GM21576 (cell line): Measurements from ENCODE around the gene PTCD3.

Source experiments
- ATAC-seq: cut with Tn5 transposase; IDR thresholded peaks from one replicate; pipeline ENCODE4 v1.9.1; 2021; ENCODE audit warnings: mild to moderate bottlenecking, moderate library complexity; ENCODE audit not compliant: unreplicated experiment

PTCD3 gene

DNA sequence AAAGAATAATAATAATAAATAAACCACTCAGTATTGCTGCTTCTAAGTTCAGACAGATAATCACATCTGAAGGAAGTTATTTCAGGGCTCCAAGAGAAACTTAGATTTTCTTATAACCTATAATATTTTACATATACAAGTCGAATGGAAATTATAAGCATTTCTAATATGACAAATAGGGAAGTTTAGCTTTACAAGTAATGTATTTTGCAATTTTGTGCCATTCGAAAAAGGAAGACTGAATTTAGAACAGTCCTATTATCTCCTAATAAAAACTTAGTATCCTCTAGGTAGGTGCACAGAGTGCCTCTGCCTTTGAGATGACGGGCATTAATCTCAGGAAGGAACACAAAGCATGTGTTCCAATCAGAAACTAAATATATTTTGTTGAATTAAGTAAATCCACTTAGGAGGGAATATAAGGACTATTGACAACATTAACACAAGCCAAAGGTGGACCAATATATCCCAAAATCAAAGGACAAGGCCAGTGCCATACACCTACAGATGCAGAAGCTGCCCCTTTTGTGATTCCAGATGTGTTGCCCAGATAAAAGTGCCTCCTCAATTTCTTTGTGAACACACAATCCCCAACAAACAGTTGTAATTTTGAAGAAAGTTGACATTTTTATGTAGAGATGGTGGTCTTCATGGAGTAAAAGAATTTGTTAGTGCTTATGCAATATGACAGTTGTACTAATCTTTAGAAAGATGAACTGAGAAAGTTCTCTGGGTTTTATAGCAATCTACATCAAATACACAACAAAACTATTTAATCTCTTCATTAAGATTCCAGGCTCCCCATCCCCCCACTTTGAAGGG lies 36.6 kb downstream of the PTCD3 start:
- ATAC-seq, result no peak

DNA sequence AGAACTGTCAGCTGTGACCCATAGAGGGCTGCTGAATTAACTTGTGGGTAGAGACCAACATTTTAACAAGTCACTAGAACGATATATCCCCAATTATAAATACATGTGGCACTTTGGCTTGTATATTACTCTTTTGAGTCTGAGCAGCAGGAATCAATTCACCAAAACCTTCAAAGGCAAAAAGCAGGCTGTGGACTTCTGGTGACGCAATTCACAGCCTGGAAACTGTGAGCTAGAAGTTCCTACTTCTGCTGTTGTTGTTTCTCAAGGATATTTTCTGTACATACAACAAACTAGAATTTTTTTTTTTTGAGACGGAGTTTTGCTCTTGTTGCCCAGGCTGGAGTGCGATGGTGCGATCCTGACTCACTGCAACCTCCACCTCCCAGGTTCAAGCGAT lies 37.3 kb downstream of the PTCD3 start:
- no peak for ATAC-seq

DNA sequence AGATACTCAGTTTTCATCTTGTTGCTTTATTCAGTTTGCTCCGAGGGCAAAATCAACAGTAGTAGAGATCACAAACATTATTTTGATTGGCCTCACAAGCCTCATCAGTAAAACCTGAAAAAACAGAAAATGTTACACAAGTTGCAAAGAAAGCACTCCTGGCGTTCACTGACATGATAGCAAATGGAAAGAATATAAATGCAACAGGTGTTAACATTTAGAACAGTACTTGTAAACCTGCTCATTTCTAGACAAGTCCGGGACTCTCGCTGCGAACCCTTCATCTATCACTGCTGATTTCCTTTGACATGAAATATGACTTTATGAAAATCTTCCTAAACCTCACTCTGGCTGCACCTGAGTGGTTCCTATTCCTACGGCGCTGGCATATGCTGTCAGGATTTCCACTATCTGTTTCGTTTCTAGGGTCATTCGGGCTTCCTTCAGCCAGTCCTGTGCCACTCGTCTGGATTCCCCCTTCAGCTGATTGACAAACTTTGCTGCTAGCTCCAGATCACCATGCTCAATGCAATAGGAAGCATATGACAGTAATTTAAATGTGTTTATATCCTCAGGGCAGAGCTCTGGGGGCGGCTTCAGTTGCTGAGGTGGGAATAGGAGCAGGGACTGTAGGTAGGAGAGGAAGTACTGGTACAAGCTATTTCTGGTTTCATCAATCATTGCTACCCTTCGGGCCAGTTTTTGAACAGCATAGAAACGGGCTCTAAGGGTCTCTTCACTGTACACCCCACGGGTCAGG lies 38.1 kb downstream of the PTCD3 start:
- no peak for ATAC-seq

DNA sequence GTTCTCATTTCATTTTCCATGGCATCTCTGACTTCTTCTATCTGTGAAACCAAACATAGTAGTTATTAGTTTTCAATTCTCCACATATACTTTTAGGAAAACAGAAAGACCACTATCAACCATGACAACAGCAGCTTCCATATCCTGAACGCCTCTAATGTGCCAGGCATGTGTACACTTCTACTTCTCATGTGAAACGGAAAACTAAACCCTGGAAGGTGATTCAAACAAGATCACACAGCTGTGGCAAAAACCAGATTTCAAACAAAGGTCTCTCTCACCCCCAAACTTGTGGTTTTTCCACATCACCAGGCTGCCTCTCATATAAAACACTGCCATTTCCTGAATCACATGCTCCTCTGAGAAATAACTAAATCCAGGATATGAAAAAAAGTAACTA lies 41.8 kb downstream of the PTCD3 start:
- ATAC-seq, result no peak

DNA sequence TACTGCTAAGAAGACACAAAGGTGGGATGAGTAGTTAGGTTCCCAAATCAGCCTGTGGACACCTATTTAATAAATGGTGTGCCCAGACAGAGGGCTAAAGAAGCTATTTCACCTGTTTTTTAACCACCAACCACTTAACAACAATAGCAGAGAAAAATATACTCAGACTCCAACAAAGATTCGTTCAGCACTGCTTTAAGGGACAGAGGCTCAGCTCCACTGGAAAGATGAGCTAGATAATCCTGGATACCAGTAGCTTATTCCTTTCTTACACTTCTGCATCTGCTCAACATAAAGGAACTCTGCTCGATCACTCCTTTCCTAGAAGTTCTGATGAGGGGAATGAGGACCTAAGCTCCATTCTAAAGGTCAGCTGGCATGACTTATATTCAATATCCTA lies 44.5 kb downstream of the PTCD3 start:
- no peak for ATAC-seq

DNA sequence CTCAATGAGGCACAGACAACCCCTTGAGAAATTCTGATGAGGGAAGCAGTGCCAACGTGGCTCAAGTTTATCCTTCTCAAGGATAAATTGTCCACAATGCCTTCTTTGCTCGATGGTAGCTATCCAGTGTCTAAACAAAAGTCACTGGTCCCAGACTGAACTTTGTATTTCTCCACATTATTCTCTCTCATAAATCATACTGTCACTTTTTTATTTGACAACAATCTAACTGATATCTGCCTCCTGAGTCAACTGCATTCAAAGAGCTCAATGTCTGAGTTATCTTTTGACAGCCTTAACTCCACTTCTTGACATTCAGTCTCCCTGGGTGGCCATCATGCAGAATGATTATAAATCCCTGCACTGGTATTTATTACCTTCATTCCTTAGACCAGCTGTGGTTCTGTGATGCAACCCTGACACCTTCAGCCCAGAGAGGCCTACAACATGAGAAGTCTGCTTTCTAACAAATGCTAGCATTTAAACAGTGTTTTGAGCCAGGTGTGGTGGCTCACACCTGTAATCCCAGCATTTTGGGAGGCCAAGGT lies 51.0 kb downstream of the PTCD3 start:
- ATAC-seq, result no peak

DNA sequence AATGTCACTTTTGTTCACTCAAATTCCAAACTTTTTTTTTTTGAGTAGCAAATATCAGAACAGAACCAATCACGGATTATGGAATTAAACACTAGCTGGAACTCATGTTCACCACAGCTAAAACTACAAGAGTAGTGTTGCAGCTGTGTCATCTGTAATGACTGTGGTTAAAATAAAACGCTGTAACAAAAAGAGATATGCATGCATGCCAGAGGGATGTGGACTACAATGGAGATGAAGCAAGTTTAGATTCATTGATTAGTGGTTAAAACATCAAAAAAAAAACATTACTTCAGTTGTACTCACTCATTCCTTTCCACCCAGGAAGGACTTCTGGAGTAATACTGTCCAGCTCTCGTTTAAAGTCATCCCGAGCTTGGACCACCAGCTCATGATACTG lies 52.3 kb downstream of the PTCD3 start:
- no peak for ATAC-seq

DNA sequence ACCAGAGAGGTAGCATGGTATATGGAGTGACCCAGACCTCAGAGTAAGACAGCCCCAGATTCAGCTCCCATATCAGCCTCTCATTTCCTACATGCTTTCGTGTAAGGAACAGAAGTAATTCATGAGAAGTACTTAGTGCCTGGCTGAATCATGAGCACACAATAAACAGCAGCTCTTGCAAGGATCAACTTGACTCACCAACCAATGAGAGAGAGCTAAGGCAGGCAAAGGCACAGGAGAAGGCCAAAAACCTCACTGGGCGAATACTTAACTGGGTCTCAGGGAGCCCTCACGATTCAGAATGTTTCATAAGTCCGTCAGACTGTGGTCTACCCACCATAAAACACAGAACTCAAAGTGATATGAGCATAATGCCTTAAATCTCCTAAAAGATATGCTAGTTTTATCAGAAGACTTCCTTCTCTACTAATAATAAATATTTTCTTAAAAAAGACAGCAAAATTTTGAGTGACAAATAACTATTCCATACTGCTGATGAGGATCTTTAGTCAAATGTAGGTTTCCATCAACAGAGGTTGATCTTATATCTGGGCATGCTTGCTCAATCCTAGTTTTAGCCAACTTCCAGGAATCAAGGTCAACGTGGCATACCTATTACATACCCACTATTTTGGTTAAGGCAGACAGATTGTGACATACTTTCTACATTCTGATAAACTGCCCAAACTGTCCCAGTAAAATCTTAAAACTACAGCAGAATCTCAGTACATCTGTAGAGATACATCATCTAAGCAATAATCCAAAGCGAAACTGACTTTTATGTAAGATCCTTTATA lies 54.3 kb downstream of the PTCD3 start:
- ATAC-seq, result no peak

DNA sequence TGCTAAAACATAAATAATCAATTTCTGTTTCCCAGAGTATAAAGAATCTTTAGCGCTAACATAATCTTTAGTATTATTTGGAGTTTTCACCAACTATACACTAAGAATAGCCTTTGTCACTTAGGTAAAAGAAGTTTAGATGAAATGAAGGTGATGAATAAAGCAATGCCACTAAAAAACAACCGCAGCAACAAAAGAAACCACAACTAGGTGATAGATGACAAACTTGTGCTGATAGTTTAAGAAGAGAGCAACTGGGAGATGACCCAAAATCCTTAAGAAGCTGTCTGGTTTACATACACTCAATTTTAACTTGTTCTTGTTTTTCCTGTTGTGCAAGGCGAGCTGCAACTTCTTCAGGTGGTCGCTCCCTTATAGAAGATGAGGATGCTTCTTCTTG lies 64.4 kb downstream of the PTCD3 start:
- no peak for ATAC-seq

DNA sequence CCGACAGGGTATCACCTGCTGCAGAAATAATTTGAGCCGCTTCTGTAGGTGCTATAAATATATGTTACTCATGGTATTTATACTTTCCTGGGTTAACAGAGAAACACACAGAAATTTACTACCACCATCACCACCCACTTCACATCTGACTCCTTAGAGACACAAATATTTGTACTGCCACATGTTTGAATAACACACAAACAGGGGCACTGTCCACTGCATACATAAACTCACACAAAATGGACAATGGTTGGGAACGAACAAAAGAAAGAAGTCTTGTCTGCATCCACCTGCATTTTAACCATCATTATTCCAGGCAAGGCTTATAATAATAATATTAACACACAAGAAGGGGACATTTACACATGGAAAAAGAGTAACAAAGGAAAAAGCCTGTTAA lies 65.3 kb downstream of the PTCD3 start:
- ATAC-seq, result no peak

DNA sequence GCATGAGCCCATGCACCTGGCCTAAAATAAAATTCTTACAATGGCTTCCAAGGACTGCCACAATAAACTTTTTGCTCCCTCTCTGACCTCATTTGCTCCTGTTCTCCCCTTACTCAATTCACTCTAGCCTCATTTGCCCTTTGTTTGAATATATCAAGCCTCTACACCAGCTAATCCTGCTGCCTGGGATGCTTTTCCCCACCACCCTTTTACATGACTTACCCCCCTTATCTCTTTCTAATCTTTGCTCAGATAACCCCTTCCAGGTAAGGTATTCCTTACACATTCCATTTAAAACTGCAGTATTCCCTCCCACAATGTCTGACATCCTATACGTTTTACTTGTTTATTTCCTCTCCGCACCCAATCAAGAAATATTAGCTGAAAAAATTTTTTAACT lies 66.6 kb downstream of the PTCD3 start:
- ATAC-seq, result no peak

DNA sequence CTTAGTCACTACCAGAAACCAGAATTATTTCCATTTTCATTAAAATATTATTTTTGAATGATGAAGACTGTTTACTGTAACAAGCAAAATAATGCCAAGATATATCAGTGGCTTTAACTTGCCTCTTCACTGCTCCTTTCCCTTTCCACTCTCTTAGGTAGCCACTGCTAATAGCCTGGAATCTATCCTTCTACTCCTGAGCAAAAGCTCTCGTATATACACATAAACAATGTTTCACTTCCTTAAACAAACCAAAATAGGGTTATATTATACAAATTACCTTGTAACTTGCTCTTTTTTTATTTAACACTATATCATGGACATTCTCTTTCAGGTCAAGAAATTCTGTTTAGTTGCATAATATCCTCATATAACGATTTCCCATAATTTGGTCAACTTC lies 68.4 kb downstream of the PTCD3 start:
- ATAC-seq, result no peak

DNA sequence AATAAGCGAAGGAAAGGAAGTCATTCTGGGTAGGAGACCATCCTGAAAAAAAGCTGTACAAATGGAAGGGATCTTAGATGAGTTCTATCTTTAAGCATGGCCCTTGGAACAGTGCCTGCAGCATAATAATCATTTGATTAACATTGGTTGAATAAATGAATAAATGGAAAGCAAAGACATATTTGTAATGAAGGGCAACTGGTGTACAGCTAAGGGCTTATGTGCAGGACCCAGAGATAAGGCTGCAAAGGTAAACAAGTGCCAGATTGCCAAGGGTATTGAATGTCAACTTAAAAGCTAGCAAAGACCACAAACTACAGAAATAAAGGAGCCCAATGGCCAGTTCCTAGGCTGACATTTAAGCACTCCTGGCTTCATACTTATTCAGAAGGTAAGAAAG lies 69.8 kb downstream of the PTCD3 start:
- no peak for ATAC-seq

DNA sequence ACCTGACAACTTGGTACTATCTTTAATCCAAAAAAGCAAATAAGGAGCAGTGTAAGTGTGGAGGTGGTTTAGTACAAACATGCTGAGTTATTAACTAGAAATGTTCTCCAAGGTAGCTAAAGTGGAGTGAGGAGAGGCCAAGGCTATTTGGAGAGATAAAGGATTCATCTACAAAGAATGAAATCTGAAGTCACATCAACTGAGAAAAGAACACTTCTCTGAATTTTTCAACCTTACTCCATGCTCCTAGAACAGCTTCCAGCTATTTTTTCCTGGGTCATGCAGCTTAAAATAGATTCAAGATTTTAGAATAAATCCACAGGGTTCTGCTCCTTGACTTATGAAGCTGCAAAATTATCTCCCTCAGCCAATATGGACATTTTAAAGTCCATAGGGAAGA lies 70.6 kb downstream of the PTCD3 start:
- ATAC-seq, result no peak

DNA sequence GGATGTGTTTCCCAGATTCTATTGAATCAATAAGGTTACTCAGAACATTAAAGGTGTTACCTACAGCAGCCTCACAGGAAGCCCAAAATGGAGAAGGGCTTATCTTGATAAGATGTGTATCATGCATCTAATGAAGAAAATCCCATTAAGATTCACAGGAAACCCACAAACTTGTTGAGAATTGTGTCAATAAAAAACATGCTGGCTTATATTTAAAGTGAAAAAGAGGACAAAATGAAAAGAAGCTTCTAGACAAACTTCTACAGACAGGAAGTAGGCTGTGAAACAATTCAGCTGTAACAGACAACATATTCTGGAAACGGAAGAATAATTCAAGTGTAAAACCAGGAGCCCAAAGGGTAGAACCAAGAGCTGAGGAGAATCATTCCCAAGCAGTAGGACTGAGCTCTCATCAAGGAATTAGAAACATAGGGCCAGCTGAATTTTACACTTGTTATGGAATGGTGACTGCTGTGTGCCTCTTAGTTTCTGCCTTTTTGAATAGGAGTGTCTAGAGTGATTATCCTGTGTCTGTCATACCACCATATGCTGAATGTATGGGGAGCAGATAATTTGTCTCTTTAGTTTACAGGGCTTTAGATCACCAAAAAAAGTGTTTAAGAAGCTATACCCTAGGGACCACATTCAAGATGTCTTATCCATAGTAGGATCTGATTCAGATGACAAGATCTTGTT lies 79.6 kb downstream of the PTCD3 start:
- ATAC-seq, result no peak

DNA sequence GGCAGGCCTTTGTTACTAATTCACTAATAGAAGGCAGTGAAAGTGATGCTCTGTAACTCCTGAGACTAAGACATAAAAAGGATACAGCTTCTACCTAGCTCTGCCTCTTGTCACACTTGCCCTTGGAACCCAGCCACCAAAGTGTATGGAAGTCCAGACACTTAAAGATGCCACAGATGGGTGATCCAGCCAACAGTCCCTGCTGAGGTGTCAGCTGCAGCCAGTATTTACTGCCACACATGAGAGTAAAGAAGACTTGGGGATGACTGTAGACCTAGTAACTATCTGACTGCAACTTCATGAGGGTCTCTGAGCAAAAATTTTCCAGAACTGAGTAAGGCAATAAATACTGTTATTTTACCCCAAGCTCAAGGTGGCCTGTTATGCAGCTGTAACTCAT lies 80.4 kb downstream of the PTCD3 start:
- ATAC-seq, result no peak

DNA sequence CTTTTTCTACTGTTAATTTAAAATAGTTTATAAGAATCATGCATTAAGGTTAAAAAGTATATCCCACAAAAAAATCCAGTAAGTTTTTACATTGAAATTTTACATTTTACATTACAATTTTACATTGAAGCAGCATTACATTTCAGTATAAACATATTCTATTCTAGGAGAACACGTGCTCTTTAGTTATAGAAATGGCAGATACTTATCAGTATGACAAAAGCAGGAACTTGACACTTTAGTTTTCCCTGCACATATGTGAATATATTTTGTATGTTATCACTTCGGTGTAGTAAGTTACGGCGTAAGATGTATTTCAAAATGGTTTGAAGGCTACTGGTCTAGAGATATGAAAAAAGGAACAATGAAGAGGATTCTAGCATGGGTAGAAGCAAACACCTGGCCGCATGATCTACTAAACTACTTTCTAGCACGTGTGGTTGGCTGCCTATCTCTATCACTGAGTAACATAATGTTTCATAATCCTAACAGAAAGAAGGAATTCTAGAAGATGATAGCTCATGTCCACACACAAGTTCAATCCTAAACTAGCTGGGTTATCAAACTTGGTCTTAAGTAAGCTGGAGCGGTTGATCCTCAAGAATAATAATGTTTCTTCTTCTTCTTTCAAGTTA lies 83.9 kb downstream of the PTCD3 start:
- no peak for ATAC-seq
